Measurements from ENCODE around the gene ZNF738.

The ZNF738 gene

GRCh38 chr19:21402303-21402985 is 43.6 kb downstream of the ZNF738 start:
- peaks cover 9% of the 10 kb centered on the region in 2 donors for H3K9me3 ChIP-seq (ENCODE audit: control insufficient read depth in 1 of 2, low read length in 2 of 2)
- H3K9ac ChIP-seq (ENCODE audit: low read depth in 1 of 2, low read length in 2 of 2), result no peak overlapping the region
- no peaks in the 10 kb centered on the region for H3K4me1 ChIP-seq (ENCODE audit: control insufficient read depth in 1 of 2, insufficient read depth in 2 of 2, low read length in 2 of 2)
- H3K27ac ChIP-seq (ENCODE audit: low read depth, low read length), result no peak overlapping the region
- peaks cover 10 to 21% of the 10 kb centered on the region in 2 donors for H3K36me3 ChIP-seq (ENCODE audit: control insufficient read depth in 1 of 2, insufficient read depth in 2 of 2, low read length in 2 of 2)
- no peak overlapping the region for H3K4me3 ChIP-seq (ENCODE audit: low read depth in 1 of 2, low read length in 2 of 2)
- H3K27me3 ChIP-seq (ENCODE audit: control insufficient read depth in 1 of 2, insufficient read depth in 2 of 2, low read length in 2 of 2), result no peaks in the 10 kb centered on the region

GRCh38 chr19:21410166-21410565 is 51.4 kb downstream of the ZNF738 start:
- H3K27ac ChIP-seq (ENCODE audit: low read depth, low read length), result no peak overlapping the region
- no peak overlapping the region for H3K9ac ChIP-seq (ENCODE audit: low read depth in 1 of 2, low read length in 2 of 2)
- peaks cover 15 to 20% of the 10 kb centered on the region in 2 donors for H3K9me3 ChIP-seq (ENCODE audit: control insufficient read depth in 1 of 2, low read length in 2 of 2)
- no peak overlapping the region for H3K4me3 ChIP-seq (ENCODE audit: low read depth in 1 of 2, low read length in 2 of 2)
- H3K36me3 ChIP-seq (ENCODE audit: control insufficient read depth in 1 of 2, insufficient read depth in 2 of 2, low read length in 2 of 2), result peaks cover 11 to 60% of the 10 kb centered on the region in 2 donors
- no peaks in the 10 kb centered on the region for H3K4me1 ChIP-seq (ENCODE audit: control insufficient read depth in 1 of 2, insufficient read depth in 2 of 2, low read length in 2 of 2)
- no peaks in the 10 kb centered on the region for H3K27me3 ChIP-seq (ENCODE audit: control insufficient read depth in 1 of 2, insufficient read depth in 2 of 2, low read length in 2 of 2)

- Histone ChIP-seq H3K36me3 (ENCODE audit: control insufficient read depth in 1 of 2, insufficient read depth in 2 of 2, low read length in 2 of 2) (peaks cover 3 to 9% of the 10 kb centered on the region in 2 donors), H3K4me3 (ENCODE audit: low read depth in 1 of 2, low read length in 2 of 2) (no peak overlapping the region), H3K27ac (ENCODE audit: low read depth, low read length) (no peak overlapping the region), H3K9ac (ENCODE audit: low read depth in 1 of 2, low read length in 2 of 2) (no peak overlapping the region), H3K27me3 (ENCODE audit: control insufficient read depth in 1 of 2, insufficient read depth in 2 of 2, low read length in 2 of 2) (no peaks in the 10 kb centered on the region), H3K9me3 (ENCODE audit: control insufficient read depth in 1 of 2, low read length in 2 of 2) (peaks cover 65 to 80% of the 10 kb centered on the region in 2 donors), H3K4me1 (ENCODE audit: control insufficient read depth in 1 of 2, insufficient read depth in 2 of 2, low read length in 2 of 2) (no peaks in the 10 kb centered on the region)
Observed at GRCh38 chr19:21422244-21422643, 63.4 kb downstream of the ZNF738 start.

DNA sequence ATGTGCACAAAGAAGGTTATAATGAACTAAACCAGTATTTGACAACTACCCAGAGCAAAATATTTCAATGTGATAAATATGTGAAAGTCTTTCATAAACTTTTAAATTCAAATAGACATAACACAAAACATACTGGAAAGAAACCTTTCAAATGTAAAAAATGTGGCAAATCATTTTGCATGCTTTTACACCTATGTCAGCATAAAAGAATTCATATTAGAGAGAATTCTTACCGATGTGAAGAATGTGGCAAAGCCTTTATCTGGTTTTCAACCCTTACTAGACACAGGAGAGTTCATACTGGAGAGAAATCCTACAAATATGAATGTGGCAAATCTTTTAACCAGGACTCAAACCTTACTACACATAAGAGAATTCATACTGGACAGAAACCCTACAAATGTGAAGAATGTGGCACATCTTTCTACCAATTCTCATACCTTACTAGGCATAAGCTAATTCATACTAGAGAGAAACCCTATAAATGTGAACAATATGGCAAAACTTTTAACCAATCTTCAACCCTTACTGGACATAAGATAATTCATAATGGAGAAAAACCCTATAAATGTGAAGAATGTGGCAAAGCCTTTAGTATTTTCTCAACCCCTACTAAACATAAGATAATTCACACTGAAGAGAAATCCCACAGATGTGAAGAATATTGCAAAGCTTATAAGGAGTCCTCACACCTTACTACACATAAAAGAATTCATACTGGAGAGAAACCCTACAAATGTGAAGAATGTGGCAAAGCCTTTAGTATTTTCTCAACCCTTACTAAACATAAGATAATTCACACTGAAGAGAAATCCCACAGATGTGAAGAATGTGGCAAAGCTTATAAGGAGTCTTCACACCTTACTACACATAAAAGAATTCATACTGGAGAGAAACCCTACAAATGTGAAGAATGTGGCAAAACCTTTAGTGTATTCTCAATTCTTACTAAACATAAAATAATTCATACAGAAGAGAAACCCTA is 64.5 kb downstream of the ZNF738 start:
- Histone ChIP-seq H3K9ac (ENCODE audit: low read depth in 1 of 2, low read length in 2 of 2) (no peak overlapping the region), H3K4me1 (ENCODE audit: control insufficient read depth in 1 of 2, insufficient read depth in 2 of 2, low read length in 2 of 2) (no peaks in the 10 kb centered on the region), H3K9me3 (ENCODE audit: control insufficient read depth in 1 of 2, low read length in 2 of 2) (peaks cover 66 to 77% of the 10 kb centered on the region in 2 donors), H3K27ac (ENCODE audit: low read depth, low read length) (no peak overlapping the region), H3K4me3 (ENCODE audit: low read depth in 1 of 2, low read length in 2 of 2) (no peak overlapping the region), H3K27me3 (ENCODE audit: control insufficient read depth in 1 of 2, insufficient read depth in 2 of 2, low read length in 2 of 2) (no peaks in the 10 kb centered on the region), H3K36me3 (ENCODE audit: control insufficient read depth in 1 of 2, insufficient read depth in 2 of 2, low read length in 2 of 2) (peaks cover 3 to 4% of the 10 kb centered on the region in 2 donors)

All from duodenal mucosa (tissue), 2 donors.